ENCODE data around the gene ETV1.

Gene ETV1

GRCh38 chr7:13880789-13881188, 108.7 kb downstream of the ETV1 start:
- Histone ChIP-seq H3K9me2 (replicated peaks; ENCODE audit: control insufficient read depth, low read length) (no peaks in the 10 kb centered on the region), H3K36me3 (ENCODE audit: control insufficient read depth, low read length) (no peaks in the 10 kb centered on the region), H3K27me3 (ENCODE audit: control insufficient read depth, low read length) (no peaks in the 10 kb centered on the region), H3K4me2 (ENCODE audit: low read length) (no peak overlapping the region), H3K4me1 (ENCODE audit: control insufficient read depth, low read length) (no peaks in the 10 kb centered on the region), H3K9me3 (ENCODE audit: control insufficient read depth, insufficient read depth, low read length) (no peaks in the 10 kb centered on the region), H4K20me1 (ENCODE audit: control insufficient read depth, insufficient read depth, low read depth, low read length) (no peaks in the 10 kb centered on the region), H3K4me3 (ENCODE audit: low read length) (no peak overlapping the region), H3F3A (ENCODE audit: control insufficient read depth, insufficient read depth) (no peaks in the 10 kb centered on the region), H3K27ac (ENCODE audit: low read depth, low read length) (no peak overlapping the region), H3K79me2 (ENCODE audit: control insufficient read depth, low read length) (no peaks in the 10 kb centered on the region)
- TF ChIP-seq CTCF (IDR thresholded peaks at IDR 0.05; ENCODE audit: low read depth, low read length, poor library complexity, severe bottlenecking) (no peak), EZH2phosphoT487 (IDR thresholded peaks at IDR 0.05; ENCODE audit: borderline replicate concordance, low read length) (no peak)

- no peaks in the 10 kb centered on the region for H3K9me2 ChIP-seq (replicated peaks; ENCODE audit: control insufficient read depth, low read length)
- H3K36me3 ChIP-seq (ENCODE audit: control insufficient read depth, low read length): no peaks in the 10 kb centered on the region
- no peaks in the 10 kb centered on the region for H4K20me1 ChIP-seq (ENCODE audit: control insufficient read depth, insufficient read depth, low read depth, low read length)
- H3K9me3 ChIP-seq (ENCODE audit: control insufficient read depth, insufficient read depth, low read length): no peaks in the 10 kb centered on the region
- no peak overlapping the region for H3K27ac ChIP-seq (ENCODE audit: low read depth, low read length)
- H3F3A ChIP-seq (ENCODE audit: control insufficient read depth, insufficient read depth): no peaks in the 10 kb centered on the region
- TF ChIP-seq CTCF (IDR thresholded peaks at IDR 0.05; ENCODE audit: low read depth, low read length, poor library complexity, severe bottlenecking) (no peak), EZH2phosphoT487 (IDR thresholded peaks at IDR 0.05; ENCODE audit: borderline replicate concordance, low read length) (no peak)
- H3K4me3 ChIP-seq (ENCODE audit: low read length): no peak overlapping the region
- H3K27me3 ChIP-seq (ENCODE audit: control insufficient read depth, low read length): no peaks in the 10 kb centered on the region
- H3K79me2 ChIP-seq (ENCODE audit: control insufficient read depth, low read length): no peaks in the 10 kb centered on the region
- H3K4me1 ChIP-seq (ENCODE audit: control insufficient read depth, low read length): no peaks in the 10 kb centered on the region
- no peak overlapping the region for H3K4me2 ChIP-seq (ENCODE audit: low read length)
These were observed 109.3 kb downstream of the ETV1 start for GRCh38 chr7:13879994-13880686.

- Histone ChIP-seq H3K4me1 (ENCODE audit: control insufficient read depth, low read length) (no peaks in the 10 kb centered on the region), H3K4me3 (ENCODE audit: low read length) (no peak overlapping the region), H3K9me2 (replicated peaks; ENCODE audit: control insufficient read depth, low read length) (no peaks in the 10 kb centered on the region), H3K79me2 (ENCODE audit: control insufficient read depth, low read length) (no peaks in the 10 kb centered on the region), H3K9me3 (ENCODE audit: control insufficient read depth, insufficient read depth, low read length) (0 out of 2 replicates have a peak, but pooled peaks cover 3% of the 10 kb centered on the region), H3K4me2 (ENCODE audit: low read length) (no peak overlapping the region), H3F3A (ENCODE audit: control insufficient read depth, insufficient read depth) (no peaks in the 10 kb centered on the region), H3K27me3 (ENCODE audit: control insufficient read depth, low read length) (no peaks in the 10 kb centered on the region), H3K27ac (ENCODE audit: low read depth, low read length) (no peak overlapping the region), H4K20me1 (ENCODE audit: control insufficient read depth, insufficient read depth, low read depth, low read length) (no peaks in the 10 kb centered on the region), H3K36me3 (ENCODE audit: control insufficient read depth, low read length) (no peaks in the 10 kb centered on the region)
- TF ChIP-seq CTCF (IDR thresholded peaks at IDR 0.05; ENCODE audit: low read depth, low read length, poor library complexity, severe bottlenecking) (no peak), EZH2phosphoT487 (IDR thresholded peaks at IDR 0.05; ENCODE audit: borderline replicate concordance, low read length) (no peak)
These were observed 110.3 kb downstream of the ETV1 start for GRCh38 chr7:13879143-13879542.
